Suprapubic skin (tissue), 4 donors: Measurements from ENCODE around the gene DRG2.

ENCODE experiments used
- CTCF ChIP-seq, 2 donors: fragments of 200-600 bp in 1 of 2; fragments of 450-650 bp in 1 of 2; sonication (generic) in 1 of 2; IDR thresholded peaks; one replicate each; pipeline ENCODE4 v1.5.1; 2016 to 2019; ENCODE audit warnings: antibody characterized with exemption in 2 of 2, mild to moderate bottlenecking in 1 of 2, moderate library complexity in 1 of 2
- EP300 ChIP-seq: sonication (generic); formaldehyde crosslinking; IDR thresholded peaks from one replicate; pipeline ENCODE4 v1.6.1; 2017; ENCODE audit warnings: antibody characterized with exemption
- POLR2A ChIP-seq, 2 donors: fragments of 450-650 bp; IDR thresholded peaks; one replicate each; pipeline ENCODE4 v1.6.1; 2017; ENCODE audit warnings: antibody characterized with exemption in 2 of 2, mild to moderate bottlenecking in 2 of 2, moderate library complexity in 2 of 2
- POLR2AphosphoS5 ChIP-seq, 3 donors: sonication (generic); formaldehyde crosslinking; IDR thresholded peaks; one replicate each; pipeline ENCODE4 v1.6.1; 2017; ENCODE audit warnings: antibody characterized with exemption in 3 of 3

GRCh38 chr17:18110636-18111145 lies 22.9 kb downstream of the DRG2 start:
- TF ChIP-seq CTCF (IDR thresholded peaks at IDR 0.05) (no peak), EP300 (no peak), POLR2A (IDR thresholded peaks at IDR 0.05) (no peak), POLR2AphosphoS5 (IDR thresholded peaks at IDR 0.05) (no peak)
